Panc1 (cell line): ENCODE data around the gene GATC. TPM values are rescaled to one million over a fixed set of nuclear protein-coding genes. Genes with fewer than 3 reads are reported as not detected.

Experiments used
- ATAC-seq: fragments of 200-7000 bp; cut with Tn5 transposase; 2 replicates; pipeline ENCODE4 v1.9.1; 2020; ENCODE audit warnings: mild to moderate bottlenecking, moderate library complexity
- BruUV-seq: library from RNA; stranded (reverse); fragments of 400-500 nt; replicated peaks from 2 replicates; lab custom pipeline; 2021; lab: Mats Ljungman, UMichigan
- CTCF ChIA-PET: fragments of 300-600 bp; sonication (Branson Sonifier 250); formaldehyde crosslinking; loops from one replicate; lab custom pipeline; 2022; ENCODE audit warnings: antibody characterized with exemption; lab: Charles Lee
- POLR2A ChIA-PET: fragments of 300-600 bp; sonication (Branson Sonifier 250); formaldehyde crosslinking; loops from one replicate; lab custom pipeline; 2022; ENCODE audit warnings: antibody characterized with exemption; lab: Charles Lee
- DNase-seq: peaks from one replicate; pipeline ENCODE4 v3.0.0-alpha.2; 2010; ENCODE audit warnings: low read depth, low spot score
- H3K27ac ChIP-seq: 2 replicates; pipeline ENCODE4 v1.5.1; 2011; ENCODE audit warnings: mild to moderate bottlenecking, low read length, inconsistent platforms
- H3K27me3 ChIP-seq: fragments of 200-500 bp; sonication (Bioruptor generic); 2 replicates; pipeline ENCODE4 v1.6.0; 2014; ENCODE audit warnings: low read length, inconsistent platforms; ENCODE audit not compliant: control insufficient read depth, insufficient read depth
- H3K36me3 ChIP-seq: fragments of 200-500 bp; sonication (Bioruptor generic); 2 replicates; pipeline ENCODE4 v1.5.1; 2014; ENCODE audit warnings: inconsistent platforms, mild to moderate bottlenecking, low read length, moderate library complexity; ENCODE audit not compliant: control insufficient read depth, insufficient read depth
- H3K4me1 ChIP-seq: 2 replicates; pipeline ENCODE4 v1.5.1; 2011; ENCODE audit warnings: inconsistent platforms, mild to moderate bottlenecking, low read length, moderate library complexity; ENCODE audit not compliant: control insufficient read depth, insufficient read depth
- H3K4me3 ChIP-seq, 2 experiments: 2 replicates each; pipeline ENCODE4 v1.5.1; 2011 to 2012; ENCODE audit warnings: low read depth in 2 of 2, low read length in 2 of 2, mild to moderate bottlenecking in 2 of 2, inconsistent platforms in 1 of 2, moderate library complexity in 1 of 2
- H3K9me3 ChIP-seq: fragments of 200-500 bp; sonication (Bioruptor generic); 2 replicates; pipeline ENCODE4 v1.5.1; 2014; ENCODE audit warnings: low read depth, mild to moderate bottlenecking, inconsistent platforms, low read length, moderate library complexity; ENCODE audit not compliant: control insufficient read depth, insufficient read depth
- POLR2AphosphoS5 ChIP-seq: IDR thresholded peaks from 2 replicates; pipeline ENCODE4 v1.6.1; 2012; ENCODE audit warnings: mild to moderate bottlenecking, low read depth, low read length, moderate library complexity
- REST ChIP-seq, 2 experiments: IDR thresholded peaks; 2 replicates each; pipeline ENCODE4 v1.6.1; 2011 to 2012; ENCODE audit warnings: low read depth in 2 of 2, control low read depth in 1 of 2, low read length in 1 of 2, mild to moderate bottlenecking in 1 of 2, moderate library complexity in 1 of 2; ENCODE audit not compliant: insufficient read depth in 1 of 2
- SIN3A ChIP-seq: IDR thresholded peaks from 2 replicates; pipeline ENCODE4 v1.6.1; 2012; ENCODE audit warnings: low read depth, mild to moderate bottlenecking, low read length, moderate library complexity, borderline replicate concordance; ENCODE audit not compliant: insufficient read depth
- TCF7L2 ChIP-seq: IDR thresholded peaks from 2 replicates; pipeline ENCODE4 v1.6.1; 2011; ENCODE audit warnings: mild to moderate bottlenecking, low read depth, low read length, inconsistent platforms
- in situ Hi-C: cut with HindIII; loops from 2 replicates; pipeline ENCODE4 v1.10.0; 2016; ENCODE audit warnings: low sequenced_read_pairs, low pct_unique_long_range_greater_than_20kb
- intact Hi-C: fragments of 100-400 bp; cut with micrococcal nuclease; formaldehyde crosslinking; loops from one replicate; pipeline ENCODE4 v1.10.0; 2022; ENCODE audit not compliant: unreplicated experiment
- total RNA-seq: library from RNA; stranded (reverse); gene quantifications from one replicate; pipeline ENCODE4 v1.2.1, GENCODE V29; 2021; ENCODE audit not compliant: unreplicated experiment
- TF ChIP-seq, protein P1 (sequence below): fragments of 450-650 bp; IDR thresholded peaks from 2 replicates; pipeline ENCODE4 v1.5.1; 2017; ENCODE audit warnings: mild to moderate bottlenecking

Gene GATC
- total RNA-seq, 1 experiment from 2014 or later: 34.7 TPM

- Histone ChIP-seq H3K9me3 (no peaks in the 10 kb centered on the region), H3K4me1 (peaks cover 23% of the 10 kb centered on the region; the same call in 1 of the 2 replicates), H3K4me3 (no peak overlapping the region), H3K27me3 (no peaks in the 10 kb centered on the region), H3K27ac (0 out of 2 replicates have a peak overlapping the region, but pooled peaks have one; percentile 31), H3K36me3 (peaks cover 46% of the 10 kb centered on the region)
- BruUV-seq: no TSS peak
- in situ Hi-C loops (no loop called here), intact Hi-C loops (no loop called here)
- DNase-seq: no peak
- TF ChIP-seq, protein P1, sequence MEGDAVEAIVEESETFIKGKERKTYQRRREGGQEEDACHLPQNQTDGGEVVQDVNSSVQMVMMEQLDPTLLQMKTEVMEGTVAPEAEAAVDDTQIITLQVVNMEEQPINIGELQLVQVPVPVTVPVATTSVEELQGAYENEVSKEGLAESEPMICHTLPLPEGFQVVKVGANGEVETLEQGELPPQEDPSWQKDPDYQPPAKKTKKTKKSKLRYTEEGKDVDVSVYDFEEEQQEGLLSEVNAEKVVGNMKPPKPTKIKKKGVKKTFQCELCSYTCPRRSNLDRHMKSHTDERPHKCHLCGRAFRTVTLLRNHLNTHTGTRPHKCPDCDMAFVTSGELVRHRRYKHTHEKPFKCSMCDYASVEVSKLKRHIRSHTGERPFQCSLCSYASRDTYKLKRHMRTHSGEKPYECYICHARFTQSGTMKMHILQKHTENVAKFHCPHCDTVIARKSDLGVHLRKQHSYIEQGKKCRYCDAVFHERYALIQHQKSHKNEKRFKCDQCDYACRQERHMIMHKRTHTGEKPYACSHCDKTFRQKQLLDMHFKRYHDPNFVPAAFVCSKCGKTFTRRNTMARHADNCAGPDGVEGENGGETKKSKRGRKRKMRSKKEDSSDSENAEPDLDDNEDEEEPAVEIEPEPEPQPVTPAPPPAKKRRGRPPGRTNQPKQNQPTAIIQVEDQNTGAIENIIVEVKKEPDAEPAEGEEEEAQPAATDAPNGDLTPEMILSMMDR: peak; percentile 85
- no peak for TF ChIP-seq SIN3A
- POLR2A ChIA-PET: interaction anchor here (0.6 kb wide), 1 partner anchor 15 kb away, joined by 3 read pairs; no protein-coding TSS in a partner anchor
- CTCF ChIA-PET: interaction anchor here (0.6 to 1.3 kb wide), 4 partner anchors 14 to 140 kb away, joined by 3 to 7 read pairs (median 4); no protein-coding TSS in a partner anchor
- ATAC-seq: peak; percentile 54
These were observed 20.5 kb downstream of the GATC start for GRCh38 chr12:120466560-120467315.

DNA sequence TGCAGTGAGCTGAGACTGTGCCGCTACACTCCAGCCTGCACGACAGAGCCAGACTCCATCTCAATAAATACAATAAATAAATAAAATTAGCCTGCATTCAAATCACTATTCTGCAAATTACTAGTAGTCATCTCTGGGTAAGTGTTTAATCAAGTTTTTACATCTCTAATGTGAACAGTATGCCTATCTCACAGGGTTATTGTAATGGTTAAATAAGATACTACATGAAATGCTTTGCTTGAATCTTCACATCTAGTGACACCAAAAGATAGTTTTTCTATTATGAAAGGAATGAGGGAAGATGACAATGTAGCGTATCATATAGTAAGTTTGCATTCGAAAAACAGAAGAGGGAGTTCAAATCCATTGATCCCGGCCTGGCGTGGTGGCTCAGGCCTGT lies 21.2 kb downstream of the GATC start:
- no TSS peak for BruUV-seq
- POLR2A ChIA-PET: no interaction called here
- Histone ChIP-seq H3K36me3 (peaks cover 40% of the 10 kb centered on the region), H3K9me3 (no peaks in the 10 kb centered on the region), H3K27ac (peak overlapping the region; percentile 88; the same call in 1 of the 2 replicates), H3K4me3 (no peak overlapping the region), H3K4me1 (peaks cover 28% of the 10 kb centered on the region; the same call in 1 of the 2 replicates), H3K27me3 (no peaks in the 10 kb centered on the region)
- in situ Hi-C loops (no loop called here), intact Hi-C loops (no loop called here)
- no peak for ATAC-seq
- CTCF ChIA-PET: interaction anchor here (1.3 kb wide), 1 partner anchor 14 kb away, joined by 4 read pairs; no protein-coding TSS in a partner anchor
- TF ChIP-seq TCF7L2 (no peak), REST (IDR thresholded peaks at IDR 0.05; ENCODE audit: insufficient read depth in 1 of 2, low read depth in 2 of 2, low read length in 1 of 2) (no peak), POLR2AphosphoS5 (no peak), SIN3A (no peak)
- TF ChIP-seq, protein P1: no peak
- DNase-seq: no peak
